H1 (cell line): ENCODE results near the gene OTOL1.

ENCODE experiments used
- CHD1 ChIP-seq: IDR thresholded peaks from 2 replicates; pipeline ENCODE4 v1.6.1; 2012; ENCODE audit warnings: low read depth, low read length, improper control_type of control experiment
- EGR1 ChIP-seq: IDR thresholded peaks from 2 replicates; pipeline ENCODE4 v1.6.1; 2011; ENCODE audit warnings: low read depth, low read length, borderline replicate concordance
- GABPA ChIP-seq: IDR thresholded peaks from 2 replicates; pipeline ENCODE4 v1.6.1; 2011; ENCODE audit warnings: mild to moderate bottlenecking, low read length, moderate library complexity, borderline replicate concordance; ENCODE audit not compliant: insufficient read depth
- RAD21 ChIP-seq, 2 experiments: IDR thresholded peaks in 1 of 2; conservative IDR thresholded peaks in 1 of 2; 2 replicates each; pipeline ENCODE4 v1.6.1; 2011; ENCODE audit warnings: low read depth in 2 of 2, low read length in 2 of 2, improper control_type of control experiment in 1 of 2, inconsistent platforms in 1 of 2, mild to moderate bottlenecking in 1 of 2, moderate library complexity in 1 of 2

DNA sequence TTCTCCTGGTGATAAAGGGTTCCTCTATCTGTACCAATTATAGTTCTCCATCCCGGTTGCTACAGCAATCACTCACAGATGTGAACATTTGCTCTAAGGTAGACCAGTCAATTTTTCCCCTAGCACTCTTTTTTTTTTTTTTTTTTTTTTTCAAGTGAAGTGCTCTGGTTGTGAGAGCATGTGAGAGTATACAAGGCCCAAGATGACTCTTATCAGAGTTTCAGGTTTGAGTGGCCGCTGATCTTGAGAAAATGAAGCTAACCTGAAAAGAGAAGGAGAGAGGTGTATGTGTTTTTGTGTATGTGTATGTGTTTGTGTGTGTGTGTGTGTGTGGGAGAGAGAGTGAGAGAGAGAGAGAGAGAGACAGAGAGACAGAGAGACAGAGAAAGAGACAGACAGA lies 44.4 kb upstream of the OTOL1 start:
- no peak for TF ChIP-seq CHD1
- TF ChIP-seq GABPA = no peak
- no peak for TF ChIP-seq RAD21 (IDR thresholded peaks at IDR 0.05 in 1 of 2, conservative IDR thresholded peaks at IDR 0.05 in 1 of 2; ENCODE audit: low read depth in 2 of 2, low read length in 2 of 2)
- no peak for TF ChIP-seq EGR1
